Caco-2 (cell line): Measurements from ENCODE around the gene CDH10. TPM values are rescaled to one million over a fixed set of nuclear protein-coding genes. Genes with fewer than 3 reads are reported as not detected.

Source experiments
- BruUV-seq: library from RNA; stranded (reverse); fragments of 400-500 nt; replicated peaks from 2 replicates; lab custom pipeline; 2021; lab: Mats Ljungman, UMichigan
- CTCF ChIA-PET: fragments of 300-600 bp; sonication (Branson Sonifier 250); formaldehyde crosslinking; loops from one replicate; lab custom pipeline; 2022; ENCODE audit warnings: antibody characterized with exemption; lab: Charles Lee
- POLR2A ChIA-PET: fragments of 300-600 bp; sonication (Branson Sonifier 250); formaldehyde crosslinking; loops from one replicate; lab custom pipeline; 2022; ENCODE audit warnings: antibody characterized with exemption; lab: Charles Lee
- DNase-seq, 2 experiments: peaks; one replicate each; pipeline versions ENCODE4 v3.0.0 to v3.0.0-alpha.2; 2020 to 2022
- H3K27me3 ChIP-seq: replicated peaks from 2 replicates; pipeline ENCODE4 v1.6.0; 2011; ENCODE audit warnings: low read length; ENCODE audit not compliant: control insufficient read depth, insufficient read depth
- H3K36me3 ChIP-seq: 2 replicates; pipeline ENCODE4 v1.5.1; 2011; ENCODE audit warnings: low read length; ENCODE audit not compliant: control insufficient read depth, insufficient read depth
- H3K4me1 ChIP-seq: fragments of 250-450 bp; sonication (Bioruptor Pico); 2 replicates; pipeline ENCODE4 v1.5.1; 2020; ENCODE audit warnings: mild to moderate bottlenecking
- H3K4me3 ChIP-seq: 2 replicates; pipeline ENCODE4 v1.5.1; 2011; ENCODE audit warnings: low read depth, mild to moderate bottlenecking, control low read depth, low read length
- H3K9me3 ChIP-seq: fragments of 250-450 bp; sonication (Bioruptor Pico); 2 replicates; pipeline ENCODE4 v1.5.1; 2020; ENCODE audit warnings: mild to moderate bottlenecking, moderate library complexity
- H3K27ac Mint-ChIP-seq: one replicate; pipeline ENCODE4 v1.8.0; 2022; ENCODE audit warnings: mixed read lengths; ENCODE audit not compliant: unreplicated experiment
- H3K27me3 Mint-ChIP-seq: one replicate; pipeline ENCODE4 v1.8.0; 2022; ENCODE audit warnings: mixed read lengths; ENCODE audit not compliant: insufficient read depth, unreplicated experiment
- H3K36me3 Mint-ChIP-seq: one replicate; pipeline ENCODE4 v1.8.0; 2022; ENCODE audit warnings: mild to moderate bottlenecking, mixed read lengths; ENCODE audit not compliant: insufficient read depth, unreplicated experiment
- H3K4me1 Mint-ChIP-seq: one replicate; pipeline ENCODE4 v1.8.0; 2022; ENCODE audit warnings: low read depth, mixed read lengths; ENCODE audit not compliant: unreplicated experiment
- H3K4me3 Mint-ChIP-seq: one replicate; pipeline ENCODE4 v1.8.0; 2022; ENCODE audit warnings: mild to moderate bottlenecking, moderate library complexity, mixed read lengths; ENCODE audit not compliant: unreplicated experiment
- H3K9me3 Mint-ChIP-seq: one replicate; pipeline ENCODE4 v1.8.0; 2022; ENCODE audit warnings: mixed read lengths; ENCODE audit not compliant: unreplicated experiment
- intact Hi-C: fragments of 100-400 bp; cut with micrococcal nuclease; formaldehyde crosslinking; loops from one replicate; pipeline ENCODE4 v1.10.0; 2022; ENCODE audit not compliant: unreplicated experiment
- total RNA-seq: library from RNA; stranded (reverse); gene quantifications from 2 replicates; pipeline ENCODE4 v1.2.3, GENCODE V29; 2022
- TF ChIP-seq, protein P1 (sequence below), 2 experiments: fragments of 200-600 bp in 1 of 2; IDR thresholded peaks; 1 replicate in 1 of 2; 2 replicates in 1 of 2; pipeline versions ENCODE4 v1.5.1 to v1.8.0; 2011 to 2022; ENCODE audit warnings: antibody characterized with exemption in 1 of 2, control low read depth in 1 of 2, inconsistent platforms in 1 of 2, low read depth in 1 of 2, low read length in 1 of 2, mild to moderate bottlenecking in 1 of 2, moderate library complexity in 1 of 2; ENCODE audit not compliant: insufficient read depth in 1 of 2, severe bottlenecking in 1 of 2, unreplicated experiment in 1 of 2

The CDH10 gene
- total RNA-seq, 1 experiment from 2014 or later = not detected

DNA sequence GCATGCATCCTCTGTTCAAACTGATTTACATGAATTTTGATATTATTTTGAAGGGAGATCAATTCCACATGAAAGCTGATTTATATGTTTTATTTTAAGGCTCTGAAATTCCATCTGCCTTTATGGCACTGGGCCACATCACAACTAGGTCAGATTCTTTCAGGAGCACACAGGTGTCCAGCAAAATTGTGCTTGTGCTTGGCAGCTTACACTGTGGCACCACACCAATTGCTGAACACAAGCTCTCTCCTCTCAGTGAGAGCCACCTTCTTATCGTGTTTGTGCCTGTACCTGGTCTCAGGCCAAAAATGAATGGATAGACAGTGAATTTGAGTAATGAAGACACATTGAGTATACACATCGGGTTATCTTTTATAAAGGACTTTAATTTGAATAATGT lies 200.4 kb downstream of the CDH10 start:
- Mint-ChIP-seq H3K27me3 (peaks cover 13% of the 10 kb centered on the region), H3K4me1 (no peaks in the 10 kb centered on the region), H3K27ac (no peak overlapping the region), H3K9me3 (no peaks in the 10 kb centered on the region), H3K4me3 (no peak overlapping the region), H3K36me3 (no peaks in the 10 kb centered on the region)
- Histone ChIP-seq H3K9me3 (no peaks in the 10 kb centered on the region), H3K36me3 (no peaks in the 10 kb centered on the region), H3K27me3 (no peaks in the 10 kb centered on the region), H3K4me3 (no peak overlapping the region), H3K4me1 (no peaks in the 10 kb centered on the region)
- ChIA-PET CTCF (no interaction called here), POLR2A (no interaction called here)
- no peak for DNase-seq
- intact Hi-C loops = loop anchor here (2.0 kb wide), 1 partner anchor 128 kb away; no protein-coding TSS in a partner anchor
- BruUV-seq = no TSS peak
- TF ChIP-seq, protein P1, sequence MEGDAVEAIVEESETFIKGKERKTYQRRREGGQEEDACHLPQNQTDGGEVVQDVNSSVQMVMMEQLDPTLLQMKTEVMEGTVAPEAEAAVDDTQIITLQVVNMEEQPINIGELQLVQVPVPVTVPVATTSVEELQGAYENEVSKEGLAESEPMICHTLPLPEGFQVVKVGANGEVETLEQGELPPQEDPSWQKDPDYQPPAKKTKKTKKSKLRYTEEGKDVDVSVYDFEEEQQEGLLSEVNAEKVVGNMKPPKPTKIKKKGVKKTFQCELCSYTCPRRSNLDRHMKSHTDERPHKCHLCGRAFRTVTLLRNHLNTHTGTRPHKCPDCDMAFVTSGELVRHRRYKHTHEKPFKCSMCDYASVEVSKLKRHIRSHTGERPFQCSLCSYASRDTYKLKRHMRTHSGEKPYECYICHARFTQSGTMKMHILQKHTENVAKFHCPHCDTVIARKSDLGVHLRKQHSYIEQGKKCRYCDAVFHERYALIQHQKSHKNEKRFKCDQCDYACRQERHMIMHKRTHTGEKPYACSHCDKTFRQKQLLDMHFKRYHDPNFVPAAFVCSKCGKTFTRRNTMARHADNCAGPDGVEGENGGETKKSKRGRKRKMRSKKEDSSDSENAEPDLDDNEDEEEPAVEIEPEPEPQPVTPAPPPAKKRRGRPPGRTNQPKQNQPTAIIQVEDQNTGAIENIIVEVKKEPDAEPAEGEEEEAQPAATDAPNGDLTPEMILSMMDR (IDR thresholded peaks at IDR 0.05; ENCODE audit: insufficient read depth in 1 of 2, low read depth in 1 of 2, low read length in 1 of 2, severe bottlenecking in 1 of 2, unreplicated experiment in 1 of 2) = no peak

DNA sequence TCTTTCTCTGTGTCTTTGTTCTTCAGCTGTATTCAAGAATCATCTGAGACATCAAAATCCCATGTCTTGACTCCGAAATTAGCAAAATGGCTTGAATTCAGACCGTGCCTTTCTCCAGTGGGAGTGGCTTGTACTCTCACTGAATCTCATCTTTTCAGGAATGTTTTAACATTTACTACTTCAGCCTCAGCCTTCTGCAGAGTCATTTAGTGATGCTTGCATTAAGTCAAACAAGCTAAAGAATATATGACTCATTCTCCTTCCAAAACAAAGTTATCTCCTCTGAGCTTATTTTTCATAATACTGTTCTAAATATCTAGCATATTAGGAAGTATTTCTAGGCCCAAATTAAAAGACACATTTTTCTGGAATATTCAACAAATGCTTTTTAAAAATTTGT lies 205.3 kb downstream of the CDH10 start:
- Histone ChIP-seq H3K4me1 (no peaks in the 10 kb centered on the region), H3K27me3 (no peaks in the 10 kb centered on the region), H3K9me3 (no peaks in the 10 kb centered on the region), H3K36me3 (no peaks in the 10 kb centered on the region), H3K4me3 (no peak overlapping the region)
- H3K4me1 Mint-ChIP-seq = no peaks in the 10 kb centered on the region
- TF ChIP-seq, protein P1 (IDR thresholded peaks at IDR 0.05; ENCODE audit: insufficient read depth in 1 of 2, low read depth in 1 of 2, low read length in 1 of 2, severe bottlenecking in 1 of 2, unreplicated experiment in 1 of 2) = no peak
- H3K27ac Mint-ChIP-seq = no peak overlapping the region
- BruUV-seq = no TSS peak
- intact Hi-C loops = no loop called here
- H3K4me3 Mint-ChIP-seq = no peak overlapping the region
- CTCF ChIA-PET = no interaction called here
- DNase-seq = no peak
- no peaks in the 10 kb centered on the region for H3K36me3 Mint-ChIP-seq
- no peaks in the 10 kb centered on the region for H3K9me3 Mint-ChIP-seq
- POLR2A ChIA-PET = no interaction called here
- peaks cover 11% of the 10 kb centered on the region for H3K27me3 Mint-ChIP-seq
